WTC11 (cell line): ENCODE data around the gene SMC3. TPM values are rescaled to one million over a fixed set of nuclear protein-coding genes. Genes with fewer than 3 reads are reported as not detected.

Experiments
- ATAC-seq: fragments of 200-7000 bp; cut with Tn5 transposase; 2 replicates; pipeline ENCODE4 v1.10.0; 2021; ENCODE audit warnings: mild to moderate bottlenecking, moderate library complexity
- CTCF ChIA-PET: fragments of 300-600 bp; sonication (Branson Sonifier 250); formaldehyde crosslinking; loops from one replicate; lab custom pipeline; 2021; ENCODE audit warnings: antibody characterized with exemption; lab: Charles Lee
- POLR2A ChIA-PET: fragments of 350-600 bp; sonication (Branson Sonifier 250); formaldehyde crosslinking; loops from one replicate; lab custom pipeline; 2021; ENCODE audit warnings: antibody characterized with exemption; lab: Charles Lee
- DNase-seq: peaks from one replicate; pipeline ENCODE4 v3.0.0; 2021; ENCODE audit warnings: low spot score
- H3K27ac Mint-ChIP-seq: 2 replicates; pipeline ENCODE4 v1.8.0; 2021; ENCODE audit warnings: mixed read lengths
- H3K27me3 Mint-ChIP-seq: 2 replicates; pipeline ENCODE4 v1.8.0; 2021; ENCODE audit warnings: low read depth, mild to moderate bottlenecking, moderate library complexity, mixed read lengths
- H3K36me3 Mint-ChIP-seq: 2 replicates; pipeline ENCODE4 v1.8.0; 2021; ENCODE audit warnings: mixed read lengths
- H3K4me1 Mint-ChIP-seq: 2 replicates; pipeline ENCODE4 v1.8.0; 2022; ENCODE audit warnings: mixed read lengths
- H3K4me3 Mint-ChIP-seq: 2 replicates; pipeline ENCODE4 v1.8.0; 2021; ENCODE audit warnings: mild to moderate bottlenecking, moderate library complexity, mixed read lengths
- H3K9me3 Mint-ChIP-seq: 2 replicates; pipeline ENCODE4 v1.8.0; 2021; ENCODE audit warnings: mixed read lengths
- ATF6 ChIP-seq: sonication (generic); formaldehyde crosslinking; IDR thresholded peaks from 2 replicates; pipeline ENCODE4 v1.8.1; 2023; ENCODE audit warnings: mild to moderate bottlenecking, missing genetic modification reagents
- CREB1 ChIP-seq: sonication (generic); formaldehyde crosslinking; IDR thresholded peaks from 2 replicates; pipeline ENCODE4 v1.8.0; 2023; ENCODE audit warnings: mild to moderate bottlenecking, missing genetic modification reagents
- EMX1 ChIP-seq: fragments of 250-450 bp; sonication (Bioruptor Pico); IDR thresholded peaks from 2 replicates; pipeline ENCODE4 v1.8.0; 2021; ENCODE audit warnings: mild to moderate bottlenecking
- FOXK1 ChIP-seq: sonication (generic); formaldehyde crosslinking; IDR thresholded peaks from 2 replicates; pipeline ENCODE4 v1.8.0; 2022; ENCODE audit warnings: mild to moderate bottlenecking, moderate library complexity, missing genetic modification reagents
- FOXP4 ChIP-seq: sonication (generic); formaldehyde crosslinking; IDR thresholded peaks from 2 replicates; pipeline ENCODE4 v1.8.0; 2022; ENCODE audit warnings: mild to moderate bottlenecking, missing genetic modification reagents
- GTF2I ChIP-seq: fragments of 250-450 bp; sonication (Bioruptor Pico); conservative IDR thresholded peaks from 2 replicates; pipeline ENCODE4 v1.4.0; 2021; ENCODE audit warnings: mild to moderate bottlenecking
- NFE2L1 ChIP-seq: sonication (generic); formaldehyde crosslinking; IDR thresholded peaks from 2 replicates; pipeline ENCODE4 v1.8.1; 2023; ENCODE audit warnings: missing genetic modification reagents
- NR1H2 ChIP-seq: sonication (generic); formaldehyde crosslinking; IDR thresholded peaks from 2 replicates; pipeline ENCODE4 v1.9.0; 2021; ENCODE audit warnings: mild to moderate bottlenecking, moderate library complexity, missing genetic modification reagents
- PREB ChIP-seq: sonication (generic); formaldehyde crosslinking; IDR thresholded peaks from 2 replicates; pipeline ENCODE4 v1.8.1; 2022; ENCODE audit warnings: mild to moderate bottlenecking, missing genetic modification reagents, moderate library complexity, borderline replicate concordance
- PRRX2 ChIP-seq: fragments of 250-450 bp; sonication (Bioruptor Pico); IDR thresholded peaks from 2 replicates; pipeline ENCODE4 v1.8.0; 2021; ENCODE audit warnings: mild to moderate bottlenecking
- RORB ChIP-seq: fragments of 250-450 bp; sonication (Bioruptor Pico); IDR thresholded peaks from 2 replicates; pipeline ENCODE4 v1.9.0; 2021; ENCODE audit warnings: mild to moderate bottlenecking
- TEAD4 ChIP-seq: sonication (generic); formaldehyde crosslinking; IDR thresholded peaks from 2 replicates; pipeline ENCODE4 v1.8.0; 2022; ENCODE audit warnings: mild to moderate bottlenecking, missing genetic modification reagents
- TP53 ChIP-seq: sonication (generic); formaldehyde crosslinking; IDR thresholded peaks from 2 replicates; pipeline ENCODE4 v1.8.1; 2023; ENCODE audit warnings: mild to moderate bottlenecking, missing genetic modification reagents
- USF2 ChIP-seq: sonication (generic); formaldehyde crosslinking; IDR thresholded peaks from 2 replicates; pipeline ENCODE4 v1.8.1; 2023; ENCODE audit warnings: mild to moderate bottlenecking, missing genetic modification reagents, moderate library complexity
- ZBTB21 ChIP-seq: sonication (generic); formaldehyde crosslinking; IDR thresholded peaks from 2 replicates; pipeline ENCODE4 v1.8.1; 2023; ENCODE audit warnings: mild to moderate bottlenecking, missing genetic modification reagents, borderline replicate concordance
- ZNF138 ChIP-seq: sonication (generic); formaldehyde crosslinking; conservative IDR thresholded peaks from 2 replicates; pipeline ENCODE4 v1.8.1; 2022; ENCODE audit warnings: mild to moderate bottlenecking, moderate library complexity, missing genetic modification reagents
- ZNF396 ChIP-seq: fragments of 250-450 bp; sonication (Bioruptor Pico); IDR thresholded peaks from 2 replicates; pipeline ENCODE4 v1.8.0; 2021; ENCODE audit warnings: mild to moderate bottlenecking, moderate library complexity, borderline replicate concordance
- ZNF423 ChIP-seq: fragments of 250-450 bp; sonication (Bioruptor Pico); IDR thresholded peaks from 2 replicates; pipeline ENCODE4 v2.1.2; 2022; ENCODE audit warnings: mild to moderate bottlenecking, moderate library complexity
- ZSCAN18 ChIP-seq: fragments of 250-450 bp; sonication (Bioruptor Pico); IDR thresholded peaks from 2 replicates; pipeline ENCODE4 v2.1.2; 2022; ENCODE audit warnings: mild to moderate bottlenecking, moderate library complexity
- total RNA-seq: library from RNA; stranded (reverse); gene quantifications from 3 replicates; pipeline ENCODE4 v1.2.3, GENCODE V29; 2021

Gene SMC3
- total RNA-seq, 1 experiment from 2014 or later, result 71.0 TPM

- TF ChIP-seq PRRX2 (CRISPR knock-in tag) (no peak), CREB1 (CRISPR knock-in tag) (no peak), ZNF138 (CRISPR knock-in tag) (no peak), TEAD4 (CRISPR knock-in tag) (no peak), USF2 (CRISPR knock-in tag) (no peak), NFE2L1 (CRISPR knock-in tag) (no peak), ZSCAN18 (CRISPR knock-in tag) (no peak), NR1H2 (CRISPR knock-in tag) (no peak), ZNF423 (no peak)
Observed at GRCh38 chr10:110544958-110545537, 22.4 kb upstream of the SMC3 start (continued).

- TF ChIP-seq EMX1 (CRISPR knock-in tag), result no peak
- no peak for TF ChIP-seq TP53 (CRISPR knock-in tag)
- TF ChIP-seq GTF2I, result no peak
- TF ChIP-seq ATF6 (CRISPR knock-in tag), result no peak
- TF ChIP-seq RORB (CRISPR knock-in tag), result no peak
- no peak for TF ChIP-seq ZNF396 (CRISPR knock-in tag)
- TF ChIP-seq ZBTB21, result no peak
- no peak for TF ChIP-seq FOXK1 (CRISPR knock-in tag)
- TF ChIP-seq PREB (CRISPR knock-in tag), result no peak
- TF ChIP-seq FOXP4 (CRISPR knock-in tag), result no peak
- TF ChIP-seq, all 79 proteins: peak for 0
- no peak for ATAC-seq
- no peaks in the 10 kb centered on the region for H3K36me3 Mint-ChIP-seq
- H3K9me3 Mint-ChIP-seq, result no peaks in the 10 kb centered on the region
- no peaks in the 10 kb centered on the region; the same call in 1 of the 2 replicates for H3K27me3 Mint-ChIP-seq
- H3K4me3 Mint-ChIP-seq, result no peak overlapping the region
- ChIA-PET POLR2A (interaction anchor here (1.0 kb wide), 2 partner anchors 15 to 31 kb away, joined by 3 to 5 read pairs; no protein-coding TSS in a partner anchor), CTCF (interaction anchor here (0.7 to 1.4 kb wide), 19 partner anchors 8 to 241 kb away, joined by 3 to 35 read pairs (median 4); partner anchors contain the start of gene SMNDC1)
- H3K27ac Mint-ChIP-seq, result no peak overlapping the region
- no peak for DNase-seq
- H3K4me1 Mint-ChIP-seq, result peaks cover 11% of the 10 kb centered on the region
Observed at GRCh38 chr10:110546077-110546476, 21.4 kb upstream of the SMC3 start.
